Stomach (tissue), 9 donors: ENCODE results near the gene SGSH. TPM values are rescaled to one million over a fixed set of nuclear protein-coding genes. Genes with fewer than 3 reads are reported as not detected.

Experiments used
- DNase-seq, 2 donors: peaks; one replicate each; pipeline versions ENCODE4 v3.0.0 to v3.0.0-alpha.2; 2013 to 2019
- H3K27ac ChIP-seq, 5 donors: fragments of 200-600 bp in 4 of 5; sonication (generic) in 4 of 5; one replicate each; pipeline ENCODE4 v1.5.1; 2013 to 2019; ENCODE audit warnings: mild to moderate bottlenecking in 1 of 5, moderate library complexity in 1 of 5
- H3K27me3 ChIP-seq, 3 donors: fragments of 200-600 bp; sonication (generic); one replicate each; pipeline ENCODE4 v1.5.1; 2017 to 2019; ENCODE audit warnings: mixed run types in 1 of 3
- H3K36me3 ChIP-seq, 4 donors: fragments of 200-600 bp; sonication (generic); 1 replicate in 3 of 4; 2 replicates in 1 of 4; pipeline ENCODE4 v1.5.1; 2016 to 2019
- H3K4me1 ChIP-seq, 4 donors: fragments of 200-600 bp; sonication (generic); one replicate each; pipeline ENCODE4 v1.5.1; 2016 to 2019
- H3K4me3 ChIP-seq, 4 donors: fragments of 200-600 bp; sonication (generic) in 3 of 4; one replicate each; pipeline ENCODE4 v1.5.1; 2016 to 2019; ENCODE audit warnings: mild to moderate bottlenecking in 1 of 4
- H3K9me3 ChIP-seq, 4 donors: fragments of 200-600 bp; sonication (generic); one replicate each; pipeline ENCODE4 v1.5.1; 2016 to 2019
- EP300 ChIP-seq: sonication (generic); formaldehyde crosslinking; IDR thresholded peaks from one replicate; pipeline ENCODE4 v1.6.1; 2017; ENCODE audit warnings: antibody characterized with exemption
- POLR2A ChIP-seq, 4 donors: fragments of 450-650 bp; IDR thresholded peaks; one replicate each; pipeline ENCODE4 v1.6.1; 2016; ENCODE audit warnings: antibody characterized with exemption in 4 of 4, control low read depth in 2 of 4, mild to moderate bottlenecking in 1 of 4, moderate library complexity in 1 of 4
- POLR2AphosphoS5 ChIP-seq, 3 donors: sonication (generic); formaldehyde crosslinking; IDR thresholded peaks; one replicate each; pipeline ENCODE4 v1.6.1; 2016; ENCODE audit warnings: antibody characterized with exemption in 3 of 3
- WGBS, 5 donors: extraction: QIAGEN DNeasy Blood & Tissue Kit in 3 of 5; methylation state at CpG; one replicate each; pipeline versions ENCODE4 v1.1.5 to v1.1.7; 2013 to 2018; 5-methylcytosine and 5-hydroxymethylcytosine counted together
- intact Hi-C: fragments of 100-400 bp; cut with DNase I; formaldehyde crosslinking; loops from one replicate; pipeline ENCODE4 v1.15.1; 2023; ENCODE audit warnings: low total_unique reads
- polyA plus RNA-seq, 3 donors: library from polyadenylated mRNA; stranded (reverse); fragments of 200-250 nt; gene quantifications; one replicate each; pipeline ENCODE4 v1.2.3, GENCODE V29; 2013
- total RNA-seq, 5 donors: library from RNA; depleted of rRNA; stranded (reverse); fragments of >200 nt; gene quantifications; one replicate each; pipeline versions ENCODE4 v1.1.0 to v1.2.3, GENCODE V29; 2014 to 2016
- TF ChIP-seq, protein P1 (sequence below), 7 experiments: fragments of 450-650 bp in 4 of 7; fragments of 200-600 bp in 3 of 7; sonication (generic) in 3 of 7; IDR thresholded peaks; one replicate each; pipeline ENCODE4 v1.5.1; 2016 to 2019; ENCODE audit warnings: antibody characterized with exemption in 7 of 7, control low read depth in 2 of 7, mild to moderate bottlenecking in 1 of 7
- donor health status: healthy with polysubstance abuse.
- donor health status: Bipolar disorder and iron deficiency.
- donor health status: healthy.

Gene SGSH
- total and polyA plus RNA-seq, 8 donors: 15.7 to 307 (median 41.5) TPM

DNA sequence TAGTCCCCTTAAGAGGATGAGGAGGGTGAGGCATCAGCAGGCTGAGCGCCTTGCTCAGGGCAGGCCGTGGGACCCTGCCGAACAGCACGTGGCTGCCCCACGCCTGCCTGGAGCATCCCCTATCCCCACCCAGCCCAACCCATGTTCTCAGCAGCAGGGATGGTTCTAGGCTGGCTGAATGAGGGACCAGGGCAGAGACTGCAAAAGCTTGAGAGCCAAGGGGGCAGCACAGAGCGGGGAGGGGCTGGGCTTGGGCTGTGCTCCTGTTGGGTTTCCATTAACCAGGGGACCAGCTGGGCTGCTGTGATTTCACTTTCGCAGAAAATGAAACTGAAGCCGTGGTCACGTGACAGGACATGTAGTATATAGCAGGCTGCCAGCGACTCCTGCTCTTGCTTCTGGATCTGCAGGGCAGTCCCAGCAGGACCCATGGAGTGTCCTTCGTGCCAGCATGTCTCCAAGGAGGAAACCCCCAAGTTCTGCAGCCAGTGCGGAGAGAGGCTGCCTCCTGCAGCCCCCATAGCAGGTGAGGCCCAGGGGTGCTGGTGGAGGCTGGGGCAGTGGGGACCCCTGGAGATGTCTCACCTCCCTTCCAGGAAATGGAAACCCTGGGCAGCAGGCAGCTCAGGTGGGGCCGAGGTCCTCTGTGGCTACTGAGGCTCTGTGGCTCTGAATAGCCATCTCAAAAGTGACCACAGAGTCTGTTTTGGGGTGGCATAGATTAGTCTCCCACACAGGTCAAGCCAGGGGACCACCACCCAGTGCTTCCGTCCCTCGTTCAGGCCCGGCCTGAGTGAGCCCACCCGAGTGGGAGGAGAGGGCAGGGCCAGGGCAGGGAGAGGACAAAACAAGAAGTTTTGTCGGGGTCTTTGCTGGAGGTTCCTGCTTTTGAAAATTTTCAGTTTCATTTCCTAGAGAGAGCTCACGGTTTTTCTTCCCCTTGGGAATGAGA, 43.4 kb upstream of the SGSH start:
- peak overlapping the region; percentile 38 to 90 (median 64) for H3K4me3 ChIP-seq
- H3K27me3 ChIP-seq: no peaks in the 10 kb centered on the region
- no peaks in the 10 kb centered on the region for H3K9me3 ChIP-seq
- 10 to 16% (median 10%) methylated on average over 10 to 19 of the region's 19 CpGs for WGBS, 5 donors
- peaks cover 34 to 61% (median 54%) of the 10 kb centered on the region in 4 donors for H3K4me1 ChIP-seq
- TF ChIP-seq, protein P1, sequence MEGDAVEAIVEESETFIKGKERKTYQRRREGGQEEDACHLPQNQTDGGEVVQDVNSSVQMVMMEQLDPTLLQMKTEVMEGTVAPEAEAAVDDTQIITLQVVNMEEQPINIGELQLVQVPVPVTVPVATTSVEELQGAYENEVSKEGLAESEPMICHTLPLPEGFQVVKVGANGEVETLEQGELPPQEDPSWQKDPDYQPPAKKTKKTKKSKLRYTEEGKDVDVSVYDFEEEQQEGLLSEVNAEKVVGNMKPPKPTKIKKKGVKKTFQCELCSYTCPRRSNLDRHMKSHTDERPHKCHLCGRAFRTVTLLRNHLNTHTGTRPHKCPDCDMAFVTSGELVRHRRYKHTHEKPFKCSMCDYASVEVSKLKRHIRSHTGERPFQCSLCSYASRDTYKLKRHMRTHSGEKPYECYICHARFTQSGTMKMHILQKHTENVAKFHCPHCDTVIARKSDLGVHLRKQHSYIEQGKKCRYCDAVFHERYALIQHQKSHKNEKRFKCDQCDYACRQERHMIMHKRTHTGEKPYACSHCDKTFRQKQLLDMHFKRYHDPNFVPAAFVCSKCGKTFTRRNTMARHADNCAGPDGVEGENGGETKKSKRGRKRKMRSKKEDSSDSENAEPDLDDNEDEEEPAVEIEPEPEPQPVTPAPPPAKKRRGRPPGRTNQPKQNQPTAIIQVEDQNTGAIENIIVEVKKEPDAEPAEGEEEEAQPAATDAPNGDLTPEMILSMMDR (IDR thresholded peaks at IDR 0.05): peak in 1 of 7 experiments; percentile 20
- TF ChIP-seq POLR2AphosphoS5 (IDR thresholded peaks at IDR 0.05) (peak; percentile 71 to 88 (median 86)), POLR2A (IDR thresholded peaks at IDR 0.05) (no peak)
- intact Hi-C loops: no loop called here
- peak overlapping the region; percentile 99 to 100 (median 99) for H3K27ac ChIP-seq
- peak; percentile 93 to 97 for DNase-seq
- peaks cover 0 to 36% (median 30%) of the 10 kb centered on the region in 4 donors for H3K36me3 ChIP-seq

DNA sequence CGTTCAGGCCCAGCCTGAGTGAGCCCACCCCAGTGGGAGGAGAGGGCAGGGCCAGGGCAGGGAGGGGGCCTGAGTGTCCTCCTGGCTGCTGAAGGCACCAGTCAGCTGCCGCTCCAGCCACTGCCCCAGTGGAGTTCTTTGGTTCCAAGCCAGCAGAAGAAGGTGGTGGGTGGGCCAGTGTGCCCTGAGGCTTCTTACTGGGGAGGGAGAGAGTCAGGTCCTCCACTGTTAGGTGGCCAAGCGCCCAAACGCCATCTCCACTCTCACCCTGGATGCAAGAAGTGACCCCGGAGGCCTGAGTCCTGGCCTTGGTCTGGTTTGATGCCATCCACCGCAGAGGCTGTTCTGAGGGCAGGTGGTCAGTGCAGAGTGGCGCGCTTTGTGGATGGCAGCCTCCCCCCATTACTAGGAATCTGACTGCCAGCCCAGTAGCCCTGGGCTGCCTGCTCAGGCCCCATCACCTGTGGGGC, 42.7 kb upstream of the SGSH start:
- peaks cover 0 to 29% (median 23%) of the 10 kb centered on the region in 4 donors for H3K36me3 ChIP-seq
- no peaks in the 10 kb centered on the region for H3K27me3 ChIP-seq
- 59 to 84% (median 69%) methylated on average over 7 to 8 of the region's 8 CpGs for WGBS, 5 donors
- intact Hi-C loops: no loop called here
- peak overlapping the region; percentile 99 to 100 (median 99) for H3K27ac ChIP-seq
- no peaks in the 10 kb centered on the region for H3K9me3 ChIP-seq
- H3K4me3 ChIP-seq: peak overlapping the region; percentile 38 to 90 (median 64)
- peak in 1 of 2 donors; percentile 29 for DNase-seq
- peaks cover 34 to 61% (median 54%) of the 10 kb centered on the region in 4 donors for H3K4me1 ChIP-seq
- TF ChIP-seq POLR2AphosphoS5 (IDR thresholded peaks at IDR 0.05): no peak
- no peak for TF ChIP-seq EP300
- no peak for TF ChIP-seq POLR2A (IDR thresholded peaks at IDR 0.05)
- TF ChIP-seq, protein P1 (IDR thresholded peaks at IDR 0.05): no peak

DNA sequence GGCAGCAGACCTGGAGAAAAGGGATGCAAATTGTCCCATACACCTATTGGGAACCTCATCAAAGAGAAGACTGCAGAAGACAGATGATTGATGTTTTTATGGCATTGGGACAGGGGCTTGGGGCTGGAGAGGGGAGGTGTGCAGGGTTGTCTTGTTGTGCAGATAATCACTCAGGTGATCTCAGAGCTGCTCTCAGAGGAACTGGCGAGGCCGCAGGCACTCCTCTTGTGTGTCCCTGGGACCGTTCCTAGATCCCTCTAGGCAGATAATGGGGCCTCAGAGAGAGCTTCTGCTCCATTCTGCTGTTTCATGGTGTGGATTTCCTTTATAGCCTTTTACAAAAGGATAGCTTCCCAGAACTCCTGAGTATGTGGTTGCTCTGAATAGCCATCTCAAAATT, 42.2 kb upstream of the SGSH start:
- DNase-seq: no peak
- Histone ChIP-seq H3K36me3 (peaks cover 0 to 24% (median 18%) of the 10 kb centered on the region in 4 donors), H3K4me1 (peaks cover 34 to 61% (median 54%) of the 10 kb centered on the region in 4 donors), H3K27ac (peak overlapping the region; percentile 99 to 100 (median 99)), H3K27me3 (no peaks in the 10 kb centered on the region), H3K4me3 (peak overlapping the region; percentile 84 to 96 (median 92)), H3K9me3 (no peaks in the 10 kb centered on the region)
- 27 to 60% (median 47%) methylated on average over 3 of the region's 3 CpGs for WGBS, 5 donors
- TF ChIP-seq, protein P1 (IDR thresholded peaks at IDR 0.05): no peak
- intact Hi-C loops: no loop called here

DNA sequence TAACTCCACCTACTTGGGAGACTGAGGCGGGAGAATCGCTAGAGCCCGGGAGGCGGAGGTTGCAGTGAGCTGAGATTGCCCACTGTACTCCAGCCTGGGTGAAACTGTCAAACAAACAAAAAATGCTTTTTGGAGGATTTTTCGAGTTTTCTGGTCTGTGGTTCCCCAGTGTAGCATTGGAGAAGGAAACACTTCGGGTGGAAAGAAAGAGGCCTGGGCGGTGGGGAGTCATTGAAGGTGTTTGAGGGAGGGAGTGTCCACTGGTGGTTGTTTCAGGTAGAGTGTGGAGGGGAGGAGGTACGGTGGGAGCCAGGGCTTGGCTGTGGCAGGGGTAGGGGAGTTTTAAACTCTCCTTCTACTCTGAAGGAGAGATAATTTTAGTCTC, 41.8 kb upstream of the SGSH start:
- Histone ChIP-seq H3K4me3 (peak overlapping the region; percentile 84 to 96 (median 92)), H3K4me1 (peaks cover 34 to 60% (median 54%) of the 10 kb centered on the region in 4 donors), H3K36me3 (peaks cover 0 to 20% (median 15%) of the 10 kb centered on the region in 4 donors), H3K27me3 (no peaks in the 10 kb centered on the region), H3K27ac (peak overlapping the region; percentile 99 to 100 (median 99)), H3K9me3 (no peaks in the 10 kb centered on the region)
- TF ChIP-seq EP300: no peak
- TF ChIP-seq, protein P1 (IDR thresholded peaks at IDR 0.05): no peak
- no peak for TF ChIP-seq POLR2A (IDR thresholded peaks at IDR 0.05)
- TF ChIP-seq POLR2AphosphoS5 (IDR thresholded peaks at IDR 0.05): no peak
- intact Hi-C loops: no loop called here
- 37 to 49% (median 40%) methylated on average over 8 of the region's 8 CpGs for WGBS, 5 donors
- DNase-seq: no peak
